ENCODE data around the gene SPHK2. TPM values are rescaled to one million over a fixed set of nuclear protein-coding genes. Genes with fewer than 3 reads are reported as not detected.

The SPHK2 gene
- total and polyA plus RNA-seq, 2 experiments from 2014 or later: 18.3 to 50.3 TPM

- Mint-ChIP-seq H3K27me3 (ENCODE audit: insufficient read depth, low read depth, poor library complexity) (peaks cover 11% of the 10 kb centered on the region), H3K9me3 (no peaks in the 10 kb centered on the region), H3K36me3 (ENCODE audit: low read depth) (no peaks in the 10 kb centered on the region; the same call in 2 of the 3 replicates), H3K4me3 (no peak overlapping the region), H3K27ac (no peak overlapping the region), H3K4me1 (peaks cover 7% of the 10 kb centered on the region; the same call in 2 of the 3 replicates)
- no peaks in the 10 kb centered on the region for H3K4me1 ChIP-seq (ENCODE audit: insufficient read depth)
- no peaks in the 10 kb centered on the region for H3K79me2 ChIP-seq (replicated peaks; ENCODE audit: insufficient read depth)
- H2AFZ ChIP-seq: no peak overlapping the region
- H3K36me3 ChIP-seq (ENCODE audit: insufficient read depth): no peaks in the 10 kb centered on the region
- H3K4me3 ChIP-seq: no peak overlapping the region
- H3F3A ChIP-seq (replicated peaks; ENCODE audit: low read depth): no peaks in the 10 kb centered on the region
- H3K27ac ChIP-seq (ENCODE audit: low read depth): no peak overlapping the region
- no peaks in the 10 kb centered on the region for H3K27me3 ChIP-seq (ENCODE audit: insufficient read depth)
- no peak for TF ChIP-seq NANOG (IDR thresholded peaks at IDR 0.05; ENCODE audit: borderline replicate concordance)
- TF ChIP-seq ZNF114 (CRISPR knock-in tag; IDR thresholded peaks at IDR 0.05): no peak
- TF ChIP-seq ZNF331 (CRISPR knock-in tag; IDR thresholded peaks at IDR 0.05; ENCODE audit: low read depth): no peak
- no peak for TF ChIP-seq EZH2 (IDR thresholded peaks at IDR 0.05; ENCODE audit: low read depth, unreplicated experiment)
- TF ChIP-seq, protein P1, sequence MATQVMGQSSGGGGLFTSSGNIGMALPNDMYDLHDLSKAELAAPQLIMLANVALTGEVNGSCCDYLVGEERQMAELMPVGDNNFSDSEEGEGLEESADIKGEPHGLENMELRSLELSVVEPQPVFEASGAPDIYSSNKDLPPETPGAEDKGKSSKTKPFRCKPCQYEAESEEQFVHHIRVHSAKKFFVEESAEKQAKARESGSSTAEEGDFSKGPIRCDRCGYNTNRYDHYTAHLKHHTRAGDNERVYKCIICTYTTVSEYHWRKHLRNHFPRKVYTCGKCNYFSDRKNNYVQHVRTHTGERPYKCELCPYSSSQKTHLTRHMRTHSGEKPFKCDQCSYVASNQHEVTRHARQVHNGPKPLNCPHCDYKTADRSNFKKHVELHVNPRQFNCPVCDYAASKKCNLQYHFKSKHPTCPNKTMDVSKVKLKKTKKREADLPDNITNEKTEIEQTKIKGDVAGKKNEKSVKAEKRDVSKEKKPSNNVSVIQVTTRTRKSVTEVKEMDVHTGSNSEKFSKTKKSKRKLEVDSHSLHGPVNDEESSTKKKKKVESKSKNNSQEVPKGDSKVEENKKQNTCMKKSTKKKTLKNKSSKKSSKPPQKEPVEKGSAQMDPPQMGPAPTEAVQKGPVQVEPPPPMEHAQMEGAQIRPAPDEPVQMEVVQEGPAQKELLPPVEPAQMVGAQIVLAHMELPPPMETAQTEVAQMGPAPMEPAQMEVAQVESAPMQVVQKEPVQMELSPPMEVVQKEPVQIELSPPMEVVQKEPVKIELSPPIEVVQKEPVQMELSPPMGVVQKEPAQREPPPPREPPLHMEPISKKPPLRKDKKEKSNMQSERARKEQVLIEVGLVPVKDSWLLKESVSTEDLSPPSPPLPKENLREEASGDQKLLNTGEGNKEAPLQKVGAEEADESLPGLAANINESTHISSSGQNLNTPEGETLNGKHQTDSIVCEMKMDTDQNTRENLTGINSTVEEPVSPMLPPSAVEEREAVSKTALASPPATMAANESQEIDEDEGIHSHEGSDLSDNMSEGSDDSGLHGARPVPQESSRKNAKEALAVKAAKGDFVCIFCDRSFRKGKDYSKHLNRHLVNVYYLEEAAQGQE (IDR thresholded peaks at IDR 0.05; ENCODE audit: unreplicated experiment): no peak
- TF ChIP-seq POLR2AphosphoS5 (IDR thresholded peaks at IDR 0.05; ENCODE audit: low read depth): no peak
- TF ChIP-seq EZH2phosphoT487 (IDR thresholded peaks at IDR 0.05; ENCODE audit: unreplicated experiment): no peak
- TF ChIP-seq CREB1 (CRISPR knock-in tag; IDR thresholded peaks at IDR 0.05; ENCODE audit: low read depth): no peak
- TF ChIP-seq STAT1 (IDR thresholded peaks at IDR 0.05; ENCODE audit: unreplicated experiment): no peak
- TF ChIP-seq JUNB (IDR thresholded peaks at IDR 0.05; ENCODE audit: unreplicated experiment): no peak
- TF ChIP-seq ZNF462 (CRISPR knock-in tag; IDR thresholded peaks at IDR 0.05): no peak
- TF ChIP-seq, protein P2, sequence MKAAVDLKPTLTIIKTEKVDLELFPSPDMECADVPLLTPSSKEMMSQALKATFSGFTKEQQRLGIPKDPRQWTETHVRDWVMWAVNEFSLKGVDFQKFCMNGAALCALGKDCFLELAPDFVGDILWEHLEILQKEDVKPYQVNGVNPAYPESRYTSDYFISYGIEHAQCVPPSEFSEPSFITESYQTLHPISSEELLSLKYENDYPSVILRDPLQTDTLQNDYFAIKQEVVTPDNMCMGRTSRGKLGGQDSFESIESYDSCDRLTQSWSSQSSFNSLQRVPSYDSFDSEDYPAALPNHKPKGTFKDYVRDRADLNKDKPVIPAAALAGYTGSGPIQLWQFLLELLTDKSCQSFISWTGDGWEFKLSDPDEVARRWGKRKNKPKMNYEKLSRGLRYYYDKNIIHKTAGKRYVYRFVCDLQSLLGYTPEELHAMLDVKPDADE (IDR thresholded peaks at IDR 0.05): no peak
- TF ChIP-seq, protein P3, sequence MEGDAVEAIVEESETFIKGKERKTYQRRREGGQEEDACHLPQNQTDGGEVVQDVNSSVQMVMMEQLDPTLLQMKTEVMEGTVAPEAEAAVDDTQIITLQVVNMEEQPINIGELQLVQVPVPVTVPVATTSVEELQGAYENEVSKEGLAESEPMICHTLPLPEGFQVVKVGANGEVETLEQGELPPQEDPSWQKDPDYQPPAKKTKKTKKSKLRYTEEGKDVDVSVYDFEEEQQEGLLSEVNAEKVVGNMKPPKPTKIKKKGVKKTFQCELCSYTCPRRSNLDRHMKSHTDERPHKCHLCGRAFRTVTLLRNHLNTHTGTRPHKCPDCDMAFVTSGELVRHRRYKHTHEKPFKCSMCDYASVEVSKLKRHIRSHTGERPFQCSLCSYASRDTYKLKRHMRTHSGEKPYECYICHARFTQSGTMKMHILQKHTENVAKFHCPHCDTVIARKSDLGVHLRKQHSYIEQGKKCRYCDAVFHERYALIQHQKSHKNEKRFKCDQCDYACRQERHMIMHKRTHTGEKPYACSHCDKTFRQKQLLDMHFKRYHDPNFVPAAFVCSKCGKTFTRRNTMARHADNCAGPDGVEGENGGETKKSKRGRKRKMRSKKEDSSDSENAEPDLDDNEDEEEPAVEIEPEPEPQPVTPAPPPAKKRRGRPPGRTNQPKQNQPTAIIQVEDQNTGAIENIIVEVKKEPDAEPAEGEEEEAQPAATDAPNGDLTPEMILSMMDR (conservative IDR thresholded peaks at IDR 0.05; ENCODE audit: low read depth in 2 of 2): no peak
- no peak overlapping the region for H3K4me2 ChIP-seq
- no peaks in the 10 kb centered on the region for H3K9me2 ChIP-seq (ENCODE audit: insufficient read depth)
- H4K20me1 ChIP-seq (replicated peaks; ENCODE audit: insufficient read depth): no peaks in the 10 kb centered on the region
- DNase-seq (ENCODE audit: low spot score) (no peak), ATAC-seq (no peak)
Measured at GRCh38 chr19:48603850-48604249, 15.5 kb upstream of the SPHK2 start.

Measured in GM23338 (cell line).